Mesendoderm (in vitro differentiated cells): ENCODE data around the gene RECQL5.

Source experiments
- DNase-seq: peaks from one replicate; pipeline ENCODE4 v3.0.0; 2013
- H2AK5ac ChIP-seq: 2 replicates; pipeline ENCODE4 v1.6.1; 2013; ENCODE audit warnings: low read length, inconsistent platforms
- H2BK120ac ChIP-seq: 2 replicates; pipeline ENCODE4 v1.6.1; 2013; ENCODE audit warnings: low read depth, mild to moderate bottlenecking, low read length, moderate library complexity, mixed read lengths
- H2BK15ac ChIP-seq: replicated peaks from 2 replicates; pipeline ENCODE4 v1.6.1; 2013; ENCODE audit warnings: low read depth, mild to moderate bottlenecking, moderate library complexity
- H2BK5ac ChIP-seq: 2 replicates; pipeline ENCODE4 v1.6.1; 2013; ENCODE audit warnings: low read length, inconsistent platforms
- H3K18ac ChIP-seq: 2 replicates; pipeline ENCODE4 v1.6.1; 2013; ENCODE audit warnings: mild to moderate bottlenecking, low read length, mixed read lengths
- H3K23ac ChIP-seq: one replicate; pipeline ENCODE4 v1.6.1; 2013; ENCODE audit warnings: low read length
- H3K27ac ChIP-seq: 2 replicates; pipeline ENCODE4 v1.5.1; 2013; ENCODE audit warnings: low read depth, mild to moderate bottlenecking, inconsistent platforms, low read length, moderate library complexity
- H3K27me3 ChIP-seq: 2 replicates; pipeline ENCODE4 v1.6.1; 2013; ENCODE audit warnings: low read length, control low read depth, mild to moderate bottlenecking, inconsistent platforms; ENCODE audit not compliant: insufficient read depth, poor library complexity
- H3K36me3 ChIP-seq: 2 replicates; pipeline ENCODE4 v1.6.1; 2013; ENCODE audit warnings: low read length, inconsistent platforms; ENCODE audit not compliant: control insufficient read depth, insufficient read depth
- H3K4ac ChIP-seq: one replicate; pipeline ENCODE4 v1.6.1; 2013; ENCODE audit warnings: low read depth, mild to moderate bottlenecking, low read length, moderate library complexity
- H3K4me1 ChIP-seq: 2 replicates; pipeline ENCODE4 v1.6.1; 2013; ENCODE audit warnings: low read depth, low read length, inconsistent platforms; ENCODE audit not compliant: control insufficient read depth
- H3K4me2 ChIP-seq: 2 replicates; pipeline ENCODE4 v1.6.1; 2013; ENCODE audit warnings: low read length
- H3K4me3 ChIP-seq: 2 replicates; pipeline ENCODE4 v1.5.1; 2013; ENCODE audit warnings: mild to moderate bottlenecking, low read length
- H3K56ac ChIP-seq: one replicate; pipeline ENCODE4 v1.6.1; 2013; ENCODE audit warnings: low read length
- H3K79me1 ChIP-seq: 2 replicates; pipeline ENCODE4 v1.6.1; 2013; ENCODE audit warnings: low read length, inconsistent platforms
- H3K79me2 ChIP-seq: 2 replicates; pipeline ENCODE4 v1.6.1; 2013; ENCODE audit warnings: mild to moderate bottlenecking, low read length; ENCODE audit not compliant: control insufficient read depth, insufficient read depth
- H3K9ac ChIP-seq: 2 replicates; pipeline ENCODE4 v1.6.1; 2013; ENCODE audit warnings: low read length, inconsistent platforms
- H4K5ac ChIP-seq: one replicate; pipeline ENCODE4 v1.6.1; 2013; ENCODE audit warnings: low read length
- H4K8ac ChIP-seq: one replicate; pipeline ENCODE4 v1.6.1; 2013; ENCODE audit warnings: low read depth, mild to moderate bottlenecking, control low read depth, low read length, moderate library complexity
- WGBS: extraction: QIAGEN DNeasy Blood & Tissue Kit; methylation state at CpG from one replicate; pipeline ENCODE4 v1.1.7; 2013; ENCODE audit warnings: low lambda C conversion rate, missing lambda C conversion rate; ENCODE audit not compliant: insufficient coverage; ENCODE audit errors: extremely low coverage; 5-methylcytosine and 5-hydroxymethylcytosine counted together

Gene RECQL5

GRCh38 chr17:75691371-75691791, 24.4 kb upstream of the RECQL5 start:
- H3K27ac ChIP-seq = no peak overlapping the region
- no peak overlapping the region for H3K18ac ChIP-seq
- H2BK15ac ChIP-seq = no peak overlapping the region
- no peak overlapping the region for H4K8ac ChIP-seq
- peaks cover 7% of the 10 kb centered on the region for H3K79me2 ChIP-seq
- H3K4me1 ChIP-seq = peaks cover 2% of the 10 kb centered on the region
- WGBS = no CpG with 5 or more reads among the region's 5 CpGs
- H3K27me3 ChIP-seq = no peaks in the 10 kb centered on the region
- peaks cover 24% of the 10 kb centered on the region for H3K79me1 ChIP-seq
- no peak overlapping the region for H3K4ac ChIP-seq
- no peak overlapping the region for H3K4me2 ChIP-seq
- H3K36me3 ChIP-seq = peaks cover 12% of the 10 kb centered on the region
- H2BK5ac ChIP-seq = no peak overlapping the region
- no peak overlapping the region for H2AK5ac ChIP-seq
- H3K4me3 ChIP-seq = no peak overlapping the region
- H3K23ac ChIP-seq = no peak overlapping the region
- H2BK120ac ChIP-seq = no peak overlapping the region
- H4K5ac ChIP-seq = no peak overlapping the region
- no peak overlapping the region for H3K9ac ChIP-seq
- DNase-seq = no peak
- no peak overlapping the region for H3K56ac ChIP-seq

GRCh38 chr17:75689441-75689873, 22.5 kb upstream of the RECQL5 start:
- Histone ChIP-seq H3K79me2 (peaks cover 17% of the 10 kb centered on the region), H3K4ac (no peak overlapping the region), H3K56ac (no peak overlapping the region), H3K4me3 (no peak overlapping the region), H2BK15ac (no peak overlapping the region), H3K4me2 (no peak overlapping the region), H3K4me1 (peaks cover 2% of the 10 kb centered on the region), H3K27me3 (no peaks in the 10 kb centered on the region), H2BK5ac (no peak overlapping the region), H4K5ac (no peak overlapping the region), H3K9ac (no peak overlapping the region), H2AK5ac (no peak overlapping the region), H3K18ac (no peak overlapping the region), H4K8ac (no peak overlapping the region), H3K36me3 (peaks cover 7% of the 10 kb centered on the region), H2BK120ac (no peak overlapping the region), H3K23ac (no peak overlapping the region), H3K79me1 (peaks cover 29% of the 10 kb centered on the region), H3K27ac (no peak overlapping the region)
- no CpG with 5 or more reads among the region's 6 CpGs for WGBS
- peak; percentile 14 for DNase-seq

DNA sequence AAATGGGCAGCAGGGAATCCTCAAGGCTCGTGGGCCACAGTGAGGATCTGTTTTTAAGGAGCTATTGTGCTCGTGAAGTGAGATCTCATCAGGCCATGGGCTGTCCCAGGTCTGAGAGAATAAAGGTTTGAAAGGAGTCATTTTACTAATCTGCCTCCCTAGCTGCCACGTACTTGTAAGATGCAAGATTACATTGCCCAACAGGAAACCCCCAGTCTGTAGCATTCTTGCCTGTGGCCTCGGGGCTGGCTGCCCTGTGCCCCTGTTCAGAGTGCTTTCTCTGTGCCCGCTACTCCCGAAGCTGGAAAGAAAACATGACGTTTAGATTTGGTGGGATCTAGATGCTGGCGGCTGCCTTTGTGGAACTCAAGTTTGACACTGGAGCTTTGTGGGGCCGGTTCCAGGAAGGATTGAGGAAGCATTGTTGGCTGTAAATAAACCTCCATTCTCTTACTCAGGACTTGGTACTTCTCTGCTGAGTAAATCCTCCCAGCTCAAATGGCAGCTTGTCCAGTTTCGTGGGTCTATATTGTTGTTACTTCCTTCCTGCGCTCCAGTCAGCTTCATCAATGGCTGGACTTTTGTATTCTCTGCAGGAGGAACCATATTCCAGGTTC, 21.4 kb upstream of the RECQL5 start:
- Histone ChIP-seq H2BK15ac (no peak overlapping the region), H3K18ac (no peak overlapping the region), H3K79me1 (peaks cover 39% of the 10 kb centered on the region), H3K9ac (no peak overlapping the region), H3K4me3 (no peak overlapping the region), H3K36me3 (peaks cover 3% of the 10 kb centered on the region), H3K27ac (no peak overlapping the region), H3K56ac (no peak overlapping the region), H3K4me1 (no peaks in the 10 kb centered on the region), H2BK120ac (no peak overlapping the region), H3K27me3 (no peaks in the 10 kb centered on the region), H4K5ac (no peak overlapping the region), H2AK5ac (no peak overlapping the region), H3K4ac (no peak overlapping the region), H4K8ac (no peak overlapping the region), H3K4me2 (no peak overlapping the region), H3K23ac (no peak overlapping the region), H2BK5ac (no peak overlapping the region), H3K79me2 (peaks cover 27% of the 10 kb centered on the region)
- no peak for DNase-seq
- no CpG with 5 or more reads among the region's 11 CpGs for WGBS

- H3K23ac ChIP-seq = no peak overlapping the region
- H2BK5ac ChIP-seq = no peak overlapping the region
- H3K56ac ChIP-seq = no peak overlapping the region
- no peaks in the 10 kb centered on the region for H3K27me3 ChIP-seq
- H3K4me3 ChIP-seq = no peak overlapping the region
- no peaks in the 10 kb centered on the region for H3K4me1 ChIP-seq
- H3K9ac ChIP-seq = no peak overlapping the region
- no peak for DNase-seq
- no peak overlapping the region for H2BK15ac ChIP-seq
- H3K79me1 ChIP-seq = peaks cover 29% of the 10 kb centered on the region
- no peaks in the 10 kb centered on the region for H3K36me3 ChIP-seq
- no CpG with 5 or more reads among the region's 3 CpGs for WGBS
- H4K5ac ChIP-seq = no peak overlapping the region
- no peak overlapping the region for H4K8ac ChIP-seq
- H3K4me2 ChIP-seq = no peak overlapping the region
- H3K4ac ChIP-seq = no peak overlapping the region
- no peak overlapping the region for H3K27ac ChIP-seq
- H2AK5ac ChIP-seq = no peak overlapping the region
- H2BK120ac ChIP-seq = no peak overlapping the region
- H3K18ac ChIP-seq = no peak overlapping the region
- H3K79me2 ChIP-seq = peaks cover 32% of the 10 kb centered on the region
Observed at GRCh38 chr17:75685499-75685898, 18.5 kb upstream of the RECQL5 start.

DNA sequence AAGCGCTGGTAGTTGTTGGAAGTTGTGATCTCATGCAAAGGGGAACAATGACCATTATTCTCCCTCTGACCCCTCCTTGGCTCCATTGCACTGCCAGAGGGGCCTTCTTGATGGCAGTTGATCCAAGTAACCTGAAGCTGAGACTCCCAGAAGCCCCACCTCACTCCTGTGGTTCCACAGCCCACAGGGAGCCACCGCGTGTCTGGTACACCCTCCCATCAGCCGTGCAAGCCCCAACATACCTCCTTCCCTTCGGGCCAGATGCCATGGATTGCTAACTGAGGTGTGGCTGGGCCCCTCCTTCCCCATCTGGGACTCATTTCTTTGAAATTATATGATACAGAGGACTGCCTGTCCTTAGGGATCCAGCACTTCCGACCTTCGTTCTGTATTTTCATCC, 18.0 kb upstream of the RECQL5 start:
- Histone ChIP-seq H3K27ac (no peak overlapping the region), H4K5ac (no peak overlapping the region), H3K79me2 (peaks cover 32% of the 10 kb centered on the region), H3K27me3 (no peaks in the 10 kb centered on the region), H3K4me2 (no peak overlapping the region), H3K56ac (no peak overlapping the region), H3K36me3 (no peaks in the 10 kb centered on the region), H3K4ac (no peak overlapping the region), H2BK5ac (no peak overlapping the region), H3K18ac (no peak overlapping the region), H3K4me1 (no peaks in the 10 kb centered on the region), H3K79me1 (peaks cover 30% of the 10 kb centered on the region), H3K4me3 (no peak overlapping the region), H2BK120ac (no peak overlapping the region), H3K9ac (no peak overlapping the region), H2AK5ac (no peak overlapping the region), H3K23ac (no peak overlapping the region), H2BK15ac (no peak overlapping the region), H4K8ac (no peak overlapping the region)
- no peak for DNase-seq
- no CpG with 5 or more reads among the region's 7 CpGs for WGBS

- Histone ChIP-seq H3K27ac (no peak overlapping the region), H3K36me3 (peaks cover 2% of the 10 kb centered on the region), H3K27me3 (no peaks in the 10 kb centered on the region)
Observed at GRCh38 chr17:75684249-75684648, 17.3 kb upstream of the RECQL5 start.

More at GRCh38 chr17:75684249-75684648, 17.3 kb upstream of the RECQL5 start:
- Histone ChIP-seq H3K4me1 (no peaks in the 10 kb centered on the region), H2BK120ac (no peak overlapping the region), H2BK15ac (no peak overlapping the region), H3K4ac (no peak overlapping the region), H3K4me3 (no peak overlapping the region), H3K9ac (no peak overlapping the region), H2BK5ac (no peak overlapping the region), H3K79me1 (peaks cover 33% of the 10 kb centered on the region), H3K79me2 (peaks cover 36% of the 10 kb centered on the region), H3K4me2 (no peak overlapping the region), H3K56ac (no peak overlapping the region), H3K18ac (no peak overlapping the region), H4K8ac (no peak overlapping the region), H2AK5ac (no peak overlapping the region), H4K5ac (no peak overlapping the region), H3K23ac (no peak overlapping the region)
- DNase-seq = no peak
- no CpG with 5 or more reads among the region's 5 CpGs for WGBS
